Stimulated activated CD4-positive, alpha-beta T cell treated with anti-CD3 and anti-CD28 coated beads, Interleukin-12 subunit alpha, Interleukin-12 subunit beta, amount 100 ng/mL, for 24 hours (primary cell): ENCODE measurements around the gene RALGDS.

Source experiments
- DNase-seq, 2 experiments: peaks; one replicate each; pipeline ENCODE4 v3.0.0-alpha.2; 2020; ENCODE audit warnings: low read depth in 2 of 2

RALGDS gene

GRCh38 chr9:133051966-133052539 lies 69.0 kb downstream of the RALGDS start:
- DNase-seq: no peak

GRCh38 chr9:133051281-133051900 lies 69.6 kb downstream of the RALGDS start:
- DNase-seq: no peak

GRCh38 chr9:133050781-133051180 lies 70.3 kb downstream of the RALGDS start:
- no peak for DNase-seq

GRCh38 chr9:133050142-133050541 lies 70.9 kb downstream of the RALGDS start:
- DNase-seq: no peak

GRCh38 chr9:133049043-133049442 lies 72.0 kb downstream of the RALGDS start:
- DNase-seq: no peak

GRCh38 chr9:133048595-133048994 lies 72.4 kb downstream of the RALGDS start:
- no peak for DNase-seq
